PC-9 (cell line): ENCODE data around the gene MLXIP. TPM values are rescaled to one million over a fixed set of nuclear protein-coding genes. Genes with fewer than 3 reads are reported as not detected.

Experiments used
- BruUV-seq: library from RNA; stranded (reverse); fragments of 400-500 nt; replicated peaks from 2 replicates; lab custom pipeline; 2021; lab: Mats Ljungman, UMichigan
- CTCF ChIA-PET: fragments of 300-600 bp; sonication (Branson Sonifier 250); formaldehyde crosslinking; loops from one replicate; lab custom pipeline; 2022; ENCODE audit warnings: antibody characterized with exemption; lab: Charles Lee
- POLR2A ChIA-PET: fragments of 300-600 bp; sonication (Branson Sonifier 250); formaldehyde crosslinking; loops from one replicate; lab custom pipeline; 2022; ENCODE audit warnings: antibody characterized with exemption; ENCODE audit not compliant: unreplicated experiment; lab: Charles Lee
- DNase-seq, 2 experiments: peaks; one replicate each; pipeline versions ENCODE4 v3.0.0 to v3.0.0-alpha.2; 2015 to 2022; ENCODE audit warnings: mixed read lengths in 1 of 2
- H2AFZ ChIP-seq: fragments of 200-600 bp; sonication (generic); 2 replicates; pipeline ENCODE4 v1.8.1; 2017; ENCODE audit warnings: antibody characterized with exemption
- H3F3A ChIP-seq: fragments of 200-600 bp; sonication (generic); 2 replicates; pipeline ENCODE4 v1.8.1; 2017; ENCODE audit warnings: antibody characterized with exemption, mild to moderate bottlenecking, low read depth; ENCODE audit not compliant: insufficient read depth
- H3K27ac ChIP-seq: fragments of 200-600 bp; sonication (generic); 2 replicates; pipeline ENCODE4 v1.6.1; 2016; ENCODE audit warnings: mixed run types
- H3K27me3 ChIP-seq: fragments of 200-600 bp; sonication (generic); 2 replicates; pipeline ENCODE4 v1.6.1; 2016; ENCODE audit warnings: low read depth, mixed run types; ENCODE audit not compliant: insufficient read depth
- H3K36me3 ChIP-seq: fragments of 200-600 bp; sonication (generic); 2 replicates; pipeline ENCODE4 v1.6.1; 2016; ENCODE audit warnings: low read depth, mixed run types
- H3K4me1 ChIP-seq: fragments of 200-600 bp; sonication (generic); replicated peaks from 2 replicates; pipeline ENCODE4 v1.6.1; 2016; ENCODE audit warnings: mixed run types; ENCODE audit not compliant: insufficient read depth
- H3K4me2 ChIP-seq: fragments of 200-600 bp; sonication (generic); 2 replicates; pipeline ENCODE4 v1.6.1; 2017; ENCODE audit warnings: mixed run types
- H3K4me3 ChIP-seq: fragments of 200-600 bp; sonication (generic); 2 replicates; pipeline ENCODE4 v1.6.1; 2016; ENCODE audit warnings: mixed run types
- H3K79me2 ChIP-seq: fragments of 200-600 bp; sonication (generic); 2 replicates; pipeline ENCODE4 v1.6.1; 2017; ENCODE audit warnings: low read depth, mixed run types
- H3K9me2 ChIP-seq: fragments of 200-600 bp; sonication (generic); 2 replicates; pipeline ENCODE4 v1.8.1; 2017; ENCODE audit warnings: mild to moderate bottlenecking; ENCODE audit not compliant: insufficient read depth
- H3K9me3 ChIP-seq: fragments of 200-600 bp; sonication (generic); 2 replicates; pipeline ENCODE4 v1.8.1; 2016; ENCODE audit warnings: low read depth; ENCODE audit not compliant: insufficient read depth
- H4K20me1 ChIP-seq: fragments of 200-600 bp; sonication (generic); 2 replicates; pipeline ENCODE4 v1.8.1; 2017; ENCODE audit not compliant: insufficient read depth
- CTCF ChIP-seq: fragments of 200-600 bp; sonication (generic); conservative IDR thresholded peaks from 2 replicates; pipeline ENCODE4 v1.6.1; 2017; ENCODE audit warnings: mixed run types, antibody characterized with exemption, mild to moderate bottlenecking, moderate library complexity
- EZH2 ChIP-seq: fragments of 200-600 bp; sonication (generic); IDR thresholded peaks from 2 replicates; pipeline ENCODE4 v1.8.0; 2017; ENCODE audit warnings: antibody characterized with exemption, low read depth
- intact Hi-C: fragments of 100-400 bp; cut with micrococcal nuclease; formaldehyde crosslinking; loops from one replicate; pipeline ENCODE4 v1.10.0; 2022; ENCODE audit not compliant: unreplicated experiment
- total RNA-seq: library from RNA; stranded (reverse); gene quantifications from 2 replicates; pipeline ENCODE4 v1.2.3, GENCODE V29; 2021

MLXIP gene
- total RNA-seq, 1 experiment from 2014 or later: 83.3 TPM

DNA sequence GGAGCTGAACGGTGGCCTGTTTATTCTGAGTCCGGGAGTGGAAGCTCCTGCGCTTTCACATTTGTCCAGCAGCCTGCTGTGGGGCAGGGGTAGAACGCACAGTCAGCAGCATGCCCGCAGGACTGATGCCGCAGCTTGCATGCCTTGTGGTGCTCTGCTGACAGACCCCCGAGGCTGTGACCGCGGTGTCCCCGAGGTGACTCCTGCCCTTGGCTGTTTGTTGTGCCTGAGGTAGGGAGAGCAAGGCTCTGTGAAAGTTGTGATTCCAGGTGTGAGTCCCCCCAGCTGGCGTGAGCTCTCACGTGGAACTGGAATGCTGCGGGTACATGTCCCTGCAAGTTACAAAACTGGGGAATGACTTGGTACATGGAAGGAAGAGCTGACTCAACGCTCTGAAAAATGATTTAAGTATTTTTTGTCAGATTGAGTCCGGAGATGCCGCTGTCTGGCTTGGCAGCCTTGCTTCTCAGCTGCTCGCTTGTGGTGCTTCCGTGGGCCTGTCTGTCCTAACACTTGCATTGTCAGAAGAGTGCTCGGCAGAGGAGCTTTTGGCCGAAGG is 18.1 kb downstream of the MLXIP start:
- no peak overlapping the region for H3K4me2 ChIP-seq
- intact Hi-C loops: no loop called here
- POLR2A ChIA-PET: no interaction called here

GRCh38 chr12:122097584-122097926 is 19.0 kb downstream of the MLXIP start:
- no peak for DNase-seq
- BruUV-seq: TSS peak; percentile 79
- H3K4me1 ChIP-seq: peaks cover 38% of the 10 kb centered on the region

More for the DNA sequence above, 18.1 kb downstream of the MLXIP start:
- BruUV-seq: no TSS peak
- CTCF ChIA-PET: no interaction called here
- Histone ChIP-seq H3K4me3 (no peak overlapping the region), H3K4me1 (peaks cover 38% of the 10 kb centered on the region), H3K27ac (peak overlapping the region; percentile 57; the same call in 1 of the 2 replicates), H3K9me2 (no peaks in the 10 kb centered on the region), H3K79me2 (peaks cover 89% of the 10 kb centered on the region), H3K9me3 (no peaks in the 10 kb centered on the region), H2AFZ (no peak overlapping the region), H3K36me3 (no peaks in the 10 kb centered on the region), H3K27me3 (no peaks in the 10 kb centered on the region), H4K20me1 (peaks cover 18% of the 10 kb centered on the region), H3F3A (peaks cover 52% of the 10 kb centered on the region)
- no peak for DNase-seq
- TF ChIP-seq EZH2 (no peak), CTCF (no peak)

More at GRCh38 chr12:122097584-122097926, 19.0 kb downstream of the MLXIP start:
- H3K4me2 ChIP-seq: peak overlapping the region; percentile 41; the same call in 1 of the 2 replicates
- ChIA-PET CTCF (interaction anchor here (1.0 kb wide), 1 partner anchor 43 kb away, joined by 3 read pairs; no protein-coding TSS in a partner anchor), POLR2A (interaction anchor here (0.8 to 1.4 kb wide), 3 partner anchors 14 to 17 kb away, joined by 3 to 15 read pairs (median 4); no protein-coding TSS in a partner anchor)
- peaks cover 44% of the 10 kb centered on the region for H3F3A ChIP-seq
- no peaks in the 10 kb centered on the region for H3K27me3 ChIP-seq
- H4K20me1 ChIP-seq: peaks cover 18% of the 10 kb centered on the region
- TF ChIP-seq CTCF: no peak
- TF ChIP-seq EZH2: no peak
- H3K27ac ChIP-seq: peak overlapping the region; percentile 57
- H2AFZ ChIP-seq: no peak overlapping the region
- no peaks in the 10 kb centered on the region for H3K9me2 ChIP-seq
- no peak overlapping the region for H3K4me3 ChIP-seq
- no peaks in the 10 kb centered on the region for H3K36me3 ChIP-seq
- no peaks in the 10 kb centered on the region for H3K9me3 ChIP-seq
- peaks cover 88% of the 10 kb centered on the region for H3K79me2 ChIP-seq
- intact Hi-C loops: no loop called here
